Jurkat, Clone E6-1 (cell line): ENCODE measurements around the gene TAF4.

ENCODE experiments used
- DNase-seq: peaks from one replicate; pipeline ENCODE4 v3.0.0-alpha.2; 2011; ENCODE audit warnings: low read depth, low spot score
- H3K4me3 ChIP-seq: 2 replicates; pipeline ENCODE4 v1.5.1; 2011; ENCODE audit warnings: mild to moderate bottlenecking, low read length, control low read depth, moderate library complexity

The TAF4 gene

GRCh38 chr20:62011938-62012534, 53.6 kb downstream of the TAF4 start:
- H3K4me3 ChIP-seq: no peak overlapping the region
- no peak for DNase-seq

- no peak overlapping the region for H3K4me3 ChIP-seq
- DNase-seq: no peak
Observed at GRCh38 chr20:62011403-62011790, 54.3 kb downstream of the TAF4 start.

DNA sequence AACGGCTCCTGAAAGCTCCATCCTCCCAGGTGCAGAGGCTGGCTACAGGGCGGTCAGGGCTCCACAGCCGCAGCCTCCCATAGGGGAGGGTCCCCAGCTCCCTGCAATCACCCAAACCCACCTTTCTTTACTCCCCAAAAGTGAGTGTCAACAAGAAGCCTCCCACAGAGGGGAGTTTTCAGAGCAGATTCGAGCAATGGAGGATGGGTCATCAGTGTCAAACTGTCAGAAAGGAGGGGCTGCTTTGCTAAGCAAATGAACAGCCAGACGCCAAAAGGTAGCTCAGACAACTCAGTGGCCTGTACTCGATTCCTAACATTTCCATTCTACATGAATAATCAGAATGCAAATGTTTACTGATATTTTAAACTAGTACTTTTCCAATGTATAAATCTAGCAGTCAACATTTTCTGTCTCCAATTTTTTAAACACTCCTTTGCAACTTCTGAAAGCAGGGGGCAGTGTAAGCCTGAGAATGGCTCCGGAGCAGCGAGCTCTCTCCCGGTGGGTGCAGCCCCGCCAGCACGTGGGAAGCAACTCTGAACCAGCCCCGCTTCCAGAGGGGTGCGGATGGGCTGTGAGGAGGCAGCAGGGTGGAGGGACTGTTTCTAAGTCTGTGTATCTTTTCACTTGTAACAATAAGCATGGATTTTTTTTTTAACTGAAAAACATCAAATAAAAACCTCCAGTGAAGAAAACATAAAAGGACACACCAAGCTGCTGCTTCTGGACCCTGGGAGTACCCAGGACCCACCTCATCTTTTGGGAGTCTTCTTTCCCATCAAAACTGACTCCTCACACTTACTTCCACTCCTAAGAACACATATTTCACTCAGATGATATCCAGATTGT, 54.9 kb downstream of the TAF4 start:
- no peak overlapping the region for H3K4me3 ChIP-seq
- no peak for DNase-seq

DNA sequence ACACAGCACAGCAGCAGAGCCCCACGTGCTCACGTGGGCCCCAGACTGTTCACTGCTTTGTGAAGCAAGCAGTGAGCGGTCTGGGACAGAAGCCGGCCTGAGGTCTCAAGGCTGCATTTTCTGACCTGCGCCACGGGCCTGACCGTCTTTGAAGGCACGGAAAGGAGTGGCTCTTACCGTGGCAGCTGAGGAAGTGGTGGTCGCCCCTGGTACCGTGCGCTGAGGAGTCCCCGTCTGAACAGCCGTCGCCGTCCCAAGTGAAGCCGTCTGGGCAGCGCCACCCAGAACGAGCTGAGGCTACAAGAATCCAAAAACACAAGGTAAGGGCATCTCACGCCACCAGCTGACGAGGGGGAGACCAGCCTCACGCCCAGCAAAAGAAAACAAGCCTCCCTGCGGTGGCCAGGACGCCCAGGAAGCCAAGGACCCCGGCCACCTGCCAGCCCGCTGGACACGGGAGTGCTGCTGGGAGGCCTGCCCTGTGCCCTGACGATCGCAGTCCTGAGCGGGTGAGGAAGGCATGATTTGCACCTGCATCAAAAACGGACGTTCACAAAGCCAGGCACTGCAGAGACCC, 55.7 kb downstream of the TAF4 start:
- DNase-seq: no peak
- H3K4me3 ChIP-seq: no peak overlapping the region

- no peak overlapping the region for H3K4me3 ChIP-seq
- no peak for DNase-seq
Observed at GRCh38 chr20:62009322-62009721, 56.4 kb downstream of the TAF4 start.

- no peak overlapping the region for H3K4me3 ChIP-seq
- no peak for DNase-seq
Observed at GRCh38 chr20:62008643-62009183, 57.0 kb downstream of the TAF4 start.

DNA sequence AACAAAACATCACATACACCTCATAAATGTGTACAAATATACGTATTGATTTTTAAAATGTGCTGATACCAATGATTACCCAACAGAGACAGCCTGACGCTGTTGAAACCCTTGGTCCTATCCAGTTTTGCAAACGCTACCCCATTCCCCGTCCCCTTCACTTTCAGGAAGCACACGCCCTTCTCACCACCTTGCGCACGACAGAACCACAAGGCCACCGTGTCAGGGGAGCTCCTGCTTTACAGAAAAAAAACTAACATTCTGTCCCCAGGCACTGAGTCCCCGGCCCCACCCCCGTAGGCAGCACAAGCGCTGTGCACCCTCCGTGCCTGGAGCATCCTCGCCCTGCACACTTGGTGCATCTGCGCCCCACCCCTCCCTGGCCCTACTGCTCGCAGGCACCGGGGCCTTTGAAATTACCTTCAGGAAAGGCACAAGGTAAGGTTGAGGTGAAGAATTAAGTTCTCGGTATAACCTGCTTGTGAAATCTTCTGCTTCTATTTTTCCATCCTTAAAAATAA, 58.5 kb downstream of the TAF4 start:
- no peak for DNase-seq
- H3K4me3 ChIP-seq: no peak overlapping the region

DNA sequence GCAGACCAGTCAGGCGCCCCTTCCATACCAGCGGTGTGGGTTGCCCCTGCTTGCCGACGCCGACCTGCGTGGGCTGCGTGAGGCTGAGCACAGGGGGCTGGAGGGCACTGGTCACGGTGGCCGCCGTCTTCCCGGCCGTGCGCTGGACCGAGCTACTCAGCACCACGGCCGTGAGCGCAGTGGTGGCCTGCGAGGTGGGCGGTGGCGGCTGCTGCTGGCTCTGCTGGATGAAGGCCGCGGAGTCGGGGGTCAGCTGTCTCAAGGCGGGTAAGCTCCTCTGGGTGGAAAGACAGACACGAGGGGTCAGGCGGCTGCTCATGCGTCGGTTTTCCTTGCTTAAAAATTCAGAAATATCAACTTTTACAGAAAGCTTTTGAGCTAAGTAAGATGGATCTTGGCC, 59.2 kb downstream of the TAF4 start:
- H3K4me3 ChIP-seq: no peak overlapping the region
- DNase-seq: no peak

- no peak for DNase-seq
- no peak overlapping the region for H3K4me3 ChIP-seq
Observed at GRCh38 chr20:62004614-62005013, 61.1 kb downstream of the TAF4 start.

- H3K4me3 ChIP-seq: no peak overlapping the region
- no peak for DNase-seq
Observed at GRCh38 chr20:62003567-62004405, 61.9 kb downstream of the TAF4 start.

DNA sequence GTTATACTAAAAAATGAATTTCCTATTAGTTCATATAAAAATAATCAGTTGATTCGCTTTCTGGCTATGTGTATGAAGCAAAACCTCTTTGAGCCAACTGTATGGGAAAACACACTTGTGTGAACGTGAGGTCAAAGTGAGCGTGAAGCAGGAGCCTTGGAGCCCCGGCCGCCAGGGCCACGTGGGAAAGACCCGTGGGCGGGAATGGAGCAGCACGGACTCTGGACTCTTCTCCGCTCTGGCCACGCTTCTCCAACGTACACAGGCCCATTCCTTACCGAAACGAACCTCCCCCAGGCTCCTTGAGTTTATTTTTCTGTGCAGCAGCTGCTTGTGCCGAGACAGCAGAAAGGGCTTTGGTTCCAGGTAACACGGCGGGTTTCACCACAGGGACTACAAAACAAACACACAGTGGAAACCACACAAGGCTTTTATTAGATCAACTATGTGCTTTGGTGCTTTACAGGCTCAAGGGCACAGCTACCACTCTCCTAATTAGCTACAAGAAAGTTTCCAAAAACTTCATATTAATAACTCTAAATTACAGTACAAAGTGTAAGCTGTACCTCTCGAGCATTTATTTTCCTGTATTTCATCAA, 62.7 kb downstream of the TAF4 start:
- no peak for DNase-seq
- no peak overlapping the region for H3K4me3 ChIP-seq

DNA sequence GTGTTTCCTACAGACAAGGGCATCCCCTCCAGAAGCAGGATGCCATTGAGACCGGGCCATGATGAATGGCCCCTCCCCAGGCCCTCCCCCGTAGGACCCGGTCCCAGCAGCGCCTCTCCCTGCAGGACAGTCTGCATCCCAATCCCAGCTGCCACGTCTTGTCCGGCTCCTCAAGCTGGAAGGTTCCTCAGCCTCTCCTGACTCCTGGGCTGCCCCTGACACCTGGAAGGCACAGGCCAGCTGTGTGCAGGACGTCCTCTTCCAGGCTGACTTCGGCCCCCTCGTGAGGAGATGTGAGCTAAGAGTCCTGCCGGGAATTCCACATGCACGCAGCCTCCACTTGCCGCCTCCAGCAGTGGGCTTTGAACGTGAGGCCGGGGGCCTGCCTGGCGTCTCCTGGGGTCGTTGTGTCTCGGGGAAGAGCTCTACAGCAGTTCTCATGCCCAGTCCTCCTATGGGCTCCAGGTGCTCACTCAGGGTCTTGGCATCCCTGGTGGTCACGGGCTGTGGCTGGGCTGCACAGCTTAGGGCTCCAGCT, 64.4 kb downstream of the TAF4 start:
- DNase-seq: no peak
- H3K4me3 ChIP-seq: no peak overlapping the region

GRCh38 chr20:61998343-61999121, 67.1 kb downstream of the TAF4 start:
- DNase-seq: no peak
- H3K4me3 ChIP-seq: no peak overlapping the region

DNA sequence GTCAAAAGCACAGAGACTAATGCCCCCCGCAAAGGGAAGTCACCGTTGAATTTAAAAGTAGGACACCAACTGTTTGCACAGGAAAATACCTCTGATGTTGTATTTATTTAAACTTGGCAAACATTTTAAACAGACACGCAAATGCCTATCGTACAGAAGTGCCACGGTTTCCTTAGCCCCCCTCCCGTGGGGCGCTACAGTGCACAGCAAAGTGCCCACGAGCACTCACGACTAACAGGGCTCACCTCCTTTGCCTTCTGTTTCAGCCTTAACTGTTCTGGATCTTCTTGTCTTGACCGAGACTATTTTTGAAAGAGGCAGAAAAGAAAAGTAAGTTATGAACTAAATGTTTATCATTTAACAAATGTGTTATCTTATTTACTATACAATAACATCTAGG, 67.8 kb downstream of the TAF4 start:
- DNase-seq: no peak
- no peak overlapping the region for H3K4me3 ChIP-seq

DNA sequence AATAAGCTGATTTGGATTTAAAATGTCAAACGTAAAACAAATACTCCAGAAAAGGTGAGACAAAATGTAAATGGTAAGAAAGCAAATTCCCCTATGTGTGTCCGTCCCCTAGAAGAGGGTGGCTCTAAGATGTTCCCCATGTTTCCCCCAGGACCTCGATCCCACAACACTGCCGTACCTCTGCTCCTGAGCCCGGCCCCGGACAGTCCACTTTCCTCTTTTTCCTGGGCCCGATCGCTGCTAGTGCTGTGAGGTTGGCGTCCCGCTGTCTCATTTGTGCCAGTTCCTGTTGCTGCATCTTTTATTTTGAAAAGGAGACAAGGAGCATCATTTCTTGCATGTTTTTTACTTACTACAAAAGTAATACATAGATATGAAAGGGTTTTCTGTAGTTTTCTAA, 68.3 kb downstream of the TAF4 start:
- H3K4me3 ChIP-seq: no peak overlapping the region
- DNase-seq: no peak

DNA sequence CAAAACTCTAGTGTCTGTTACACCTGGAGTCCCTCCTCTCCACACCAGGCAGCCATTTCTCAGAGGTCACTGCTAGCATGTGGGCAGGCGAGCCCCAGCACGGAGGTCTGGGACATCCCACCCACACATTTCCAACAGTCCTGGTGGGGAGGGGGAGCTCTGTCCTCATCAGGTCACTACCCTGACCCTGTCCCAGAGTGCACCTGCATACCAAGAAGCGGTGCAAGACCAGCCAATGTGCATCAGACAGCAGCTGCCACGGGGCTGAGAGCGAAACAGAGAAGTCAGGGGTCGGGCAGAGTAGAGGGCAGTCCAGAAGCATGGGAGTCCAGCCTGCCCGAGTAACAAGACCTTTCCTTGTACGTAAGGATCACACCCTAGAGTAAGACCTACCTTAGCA, 71.1 kb downstream of the TAF4 start:
- DNase-seq: no peak
- H3K4me3 ChIP-seq: no peak overlapping the region

DNA sequence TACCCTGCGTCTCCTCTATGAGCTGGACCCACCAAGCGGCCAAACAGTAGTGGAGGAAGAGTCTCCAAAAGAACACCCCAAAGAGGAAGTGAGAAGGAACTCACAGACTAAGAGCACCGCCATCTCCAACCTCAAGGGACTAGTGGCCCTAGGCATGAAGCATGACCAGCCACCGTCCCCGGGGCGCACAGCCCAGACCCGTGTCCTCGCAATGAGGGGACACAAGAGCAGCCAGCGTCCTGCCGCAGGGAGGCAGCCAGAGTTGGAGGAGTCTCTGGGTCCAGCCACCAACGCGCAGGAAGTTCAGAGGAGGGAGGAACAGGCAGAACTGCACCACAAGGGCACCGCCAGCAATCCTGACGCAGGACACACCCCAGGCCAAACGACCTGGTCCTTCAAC, 72.6 kb downstream of the TAF4 start:
- no peak overlapping the region for H3K4me3 ChIP-seq
- no peak for DNase-seq

DNA sequence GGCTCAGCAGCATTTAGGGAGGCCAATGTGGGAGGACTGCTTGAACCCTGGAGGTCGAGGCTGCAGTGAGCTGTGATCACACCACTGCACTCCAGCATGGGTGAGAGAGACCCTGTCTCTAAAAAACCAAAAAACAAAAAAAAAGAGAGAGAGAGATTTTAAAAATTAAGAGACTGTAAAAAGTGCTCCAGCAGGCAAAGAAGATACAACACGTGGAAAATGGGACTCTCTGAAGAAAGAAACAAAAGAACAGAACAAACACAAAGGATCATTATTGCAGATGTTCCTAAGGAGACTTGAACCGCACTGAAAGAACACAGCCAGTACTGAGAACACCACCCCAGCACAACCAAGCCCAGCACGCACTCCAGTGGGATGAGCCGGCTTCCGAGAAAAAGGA, 74.2 kb downstream of the TAF4 start:
- DNase-seq: no peak
- H3K4me3 ChIP-seq: no peak overlapping the region
